SW 1271 (cell line): ENCODE data around the gene BCR.

Source experiments
- DNase-seq, 2 experiments: peaks; one replicate each; lab custom pipeline; 2025; lab: John Stamatoyannopoulos, UW

The BCR gene

GRCh38 chr22:23245799-23246136 lies 65.5 kb downstream of the BCR start:
- DNase-seq, result no peak

- no peak for DNase-seq
Measured at GRCh38 chr22:23246982-23247766, 66.9 kb downstream of the BCR start.

GRCh38 chr22:23248583-23248982 lies 68.3 kb downstream of the BCR start:
- DNase-seq, result no peak

GRCh38 chr22:23250056-23250784 lies 69.9 kb downstream of the BCR start:
- no peak for DNase-seq

GRCh38 chr22:23250785-23251363 lies 70.6 kb downstream of the BCR start:
- DNase-seq, result no peak

GRCh38 chr22:23251445-23252093 lies 71.3 kb downstream of the BCR start:
- peak in 1 of 2 experiments; percentile 6 for DNase-seq

- DNase-seq, result no peak
Measured at GRCh38 chr22:23253475-23254055, 73.3 kb downstream of the BCR start.

GRCh38 chr22:23255506-23256170 lies 75.3 kb downstream of the BCR start:
- DNase-seq, result no peak

GRCh38 chr22:23256171-23256932 lies 76.0 kb downstream of the BCR start:
- DNase-seq, result no peak

- DNase-seq, result no peak
Measured at GRCh38 chr22:23256986-23257888, 76.9 kb downstream of the BCR start.

- DNase-seq, result no peak
Measured at GRCh38 chr22:23257889-23258825, 77.8 kb downstream of the BCR start.

- no peak for DNase-seq
Measured at GRCh38 chr22:23258826-23259170, 78.5 kb downstream of the BCR start.

- DNase-seq, result no peak
Measured at GRCh38 chr22:23259916-23260644, 79.8 kb downstream of the BCR start.

- no peak for DNase-seq
Measured at GRCh38 chr22:23260645-23261581, 80.6 kb downstream of the BCR start.

- DNase-seq, result no peak
Measured at GRCh38 chr22:23261900-23262450, 81.7 kb downstream of the BCR start.

- no peak for DNase-seq
Measured at GRCh38 chr22:23262518-23263332, 82.4 kb downstream of the BCR start.
